Endometrial microvascular endothelial cells (primary cell): ENCODE data around the gene CPSF7. TPM values are rescaled to one million over a fixed set of nuclear protein-coding genes. Genes with fewer than 3 reads are reported as not detected.
"Not testable (repeated sequence)": the region's sequence is repeated elsewhere in the genome, so short reads cannot be mapped to it uniquely, and the experiment has no call there.

Experiments
- in situ Hi-C: cut with HindIII; loops from 2 replicates; pipeline ENCODE4 v1.10.0; 2017; ENCODE audit warnings: low sequenced_read_pairs, low pct_unique_long_range_greater_than_20kb; ENCODE audit errors: inconsistent ontology term
- total RNA-seq: library from RNA; depleted of rRNA; stranded (reverse); fragments of >200 nt; gene quantifications from one replicate; pipeline ENCODE4 v1.2.3, GENCODE V29; 2015; ENCODE audit errors: inconsistent ontology term

Gene CPSF7
- total RNA-seq, 1 donor from 2014 or later, result 33.3 TPM

GRCh38 chr11:61401573-61401972 is 28.2 kb downstream of the CPSF7 start:
- in situ Hi-C loops, result no loop called here

- in situ Hi-C loops, result no loop called here
These were observed 28.6 kb downstream of the CPSF7 start for GRCh38 chr11:61401173-61401572.

- in situ Hi-C loops, result no loop called here
These were observed 36.7 kb downstream of the CPSF7 start for GRCh38 chr11:61392981-61393595.

GRCh38 chr11:61390161-61390560 is 39.6 kb downstream of the CPSF7 start:
- in situ Hi-C loops, result no loop called here

- in situ Hi-C loops, result no loop called here
These were observed 45.2 kb downstream of the CPSF7 start for GRCh38 chr11:61384271-61385242.

GRCh38 chr11:61383859-61384258 is 45.9 kb downstream of the CPSF7 start:
- in situ Hi-C loops, result not testable (repeated sequence)

- in situ Hi-C loops, result no loop called here
These were observed 48.9 kb downstream of the CPSF7 start for GRCh38 chr11:61380884-61381283.

GRCh38 chr11:61378713-61379313 is 51.0 kb downstream of the CPSF7 start:
- in situ Hi-C loops, result no loop called here

GRCh38 chr11:61377461-61378160 is 52.2 kb downstream of the CPSF7 start:
- in situ Hi-C loops, result no loop called here

GRCh38 chr11:61375761-61376108 is 54.0 kb downstream of the CPSF7 start:
- in situ Hi-C loops, result no loop called here

- in situ Hi-C loops, result no loop called here
These were observed 56.9 kb downstream of the CPSF7 start for GRCh38 chr11:61372659-61373420.

- in situ Hi-C loops, result no loop called here
These were observed 59.3 kb downstream of the CPSF7 start for GRCh38 chr11:61370349-61371005.

GRCh38 chr11:61369372-61370348 is 60.1 kb downstream of the CPSF7 start:
- in situ Hi-C loops, result no loop called here

- in situ Hi-C loops, result no loop called here
These were observed 61.1 kb downstream of the CPSF7 start for GRCh38 chr11:61368646-61369045.

- in situ Hi-C loops, result no loop called here
These were observed 62.4 kb downstream of the CPSF7 start for GRCh38 chr11:61367406-61367805.

- in situ Hi-C loops, result no loop called here
These were observed 65.6 kb downstream of the CPSF7 start for GRCh38 chr11:61364012-61364675.

- in situ Hi-C loops, result no loop called here
These were observed 67.3 kb downstream of the CPSF7 start for GRCh38 chr11:61362542-61362875.
